Activated CD4-positive, alpha-beta T cell treated with anti-CD3 and anti-CD28 coated beads, Interleukin-10, Interleukin-2, amounts not matched to agents 100 ng/mL and 50 ng/mL, durations not matched to agents 16 hours and 8 hours (primary cell): ENCODE results near the gene FOXK2.

ENCODE experiments used
- DNase-seq: peaks from one replicate; pipeline ENCODE4 v3.0.0-alpha.2; 2020

FOXK2 gene

DNA sequence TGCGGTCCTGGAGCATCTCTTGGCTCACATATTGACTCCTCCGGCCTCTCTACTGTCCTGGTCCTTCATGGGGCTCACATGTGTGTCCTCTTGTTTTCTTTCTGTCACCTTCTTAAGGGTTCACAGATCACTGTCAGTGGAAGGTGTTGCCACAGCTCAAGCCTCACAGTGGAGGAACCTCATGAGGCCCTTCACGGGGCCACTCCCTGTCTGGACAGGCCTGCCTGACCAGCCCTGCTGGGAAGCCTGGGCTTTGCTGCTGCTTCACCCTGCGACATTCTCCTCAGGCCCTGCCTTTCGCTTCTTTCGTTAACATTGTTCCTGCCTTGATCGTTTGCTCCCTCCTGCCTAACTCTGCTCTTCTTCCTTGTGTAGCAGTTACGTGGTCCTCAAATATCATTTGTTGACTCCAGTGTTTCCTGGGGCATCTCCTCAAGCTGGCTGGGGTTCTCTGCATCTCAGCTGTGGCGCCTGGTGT, 72.8 kb downstream of the FOXK2 start:
- no peak for DNase-seq

DNA sequence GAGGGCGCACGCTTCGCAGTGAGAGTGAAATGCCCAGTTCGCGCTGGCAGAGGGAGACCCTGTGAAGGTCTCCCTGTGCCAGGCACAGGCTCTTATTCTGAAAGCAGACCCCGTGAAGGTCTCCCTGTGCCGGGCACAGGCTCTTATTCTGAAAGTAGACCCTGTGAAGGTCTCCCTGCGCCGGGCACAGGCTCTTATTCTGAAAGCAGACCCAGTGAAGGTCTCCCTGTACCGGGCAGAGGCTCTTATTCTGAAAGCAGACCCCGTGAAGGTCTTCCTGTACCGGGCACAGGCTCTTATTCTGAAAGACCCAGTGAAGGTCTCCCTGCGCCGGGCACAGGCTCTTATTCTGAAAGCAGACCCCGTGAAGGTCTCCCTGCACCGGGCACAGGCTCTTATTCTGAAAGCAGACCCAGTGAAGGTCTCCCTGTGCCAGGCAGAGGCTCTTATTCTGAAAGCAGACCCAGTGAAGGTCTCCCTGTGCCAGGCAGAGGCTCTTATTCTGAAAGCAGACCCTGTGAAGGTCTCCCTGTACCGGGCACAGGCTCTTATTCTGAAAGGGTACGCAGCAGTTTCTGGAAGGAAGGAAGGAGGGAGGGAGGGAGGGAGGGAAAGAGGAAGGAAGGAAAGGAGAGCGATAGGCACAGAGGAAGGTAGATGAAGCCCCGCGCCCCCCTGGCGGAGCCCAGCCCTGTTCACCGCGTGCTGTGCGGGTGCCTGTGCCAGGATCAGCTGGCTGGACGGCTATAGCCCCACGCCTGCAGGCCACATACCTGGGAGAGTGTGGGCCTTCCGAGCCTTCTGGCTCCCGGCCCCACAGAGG, 73.4 kb downstream of the FOXK2 start:
- DNase-seq: peak; percentile 87

DNA sequence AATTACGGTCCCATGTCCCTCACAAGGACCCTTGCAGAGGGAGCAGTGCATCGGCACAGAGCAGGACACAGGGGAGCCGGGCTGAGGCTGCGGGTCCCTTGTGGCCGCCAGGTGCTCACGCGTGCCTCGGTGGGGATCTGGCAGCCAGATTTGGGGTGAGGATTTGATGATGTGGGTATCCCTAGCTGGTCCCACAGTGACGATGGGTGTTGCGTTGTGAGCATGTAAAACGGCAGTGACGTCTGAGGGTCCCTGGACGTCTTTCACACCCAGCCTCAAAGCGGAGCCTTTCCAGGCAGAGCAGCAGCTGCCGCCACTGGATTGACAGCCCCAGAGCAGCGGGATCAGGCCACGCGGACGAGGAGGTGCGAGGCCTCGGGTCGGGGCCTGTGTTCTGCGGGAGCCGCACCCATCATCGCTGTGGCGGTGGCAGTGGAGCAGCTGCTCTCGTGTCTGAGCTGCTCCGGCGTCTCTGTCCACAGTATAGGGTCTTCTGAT, 74.1 kb downstream of the FOXK2 start:
- DNase-seq: no peak

DNA sequence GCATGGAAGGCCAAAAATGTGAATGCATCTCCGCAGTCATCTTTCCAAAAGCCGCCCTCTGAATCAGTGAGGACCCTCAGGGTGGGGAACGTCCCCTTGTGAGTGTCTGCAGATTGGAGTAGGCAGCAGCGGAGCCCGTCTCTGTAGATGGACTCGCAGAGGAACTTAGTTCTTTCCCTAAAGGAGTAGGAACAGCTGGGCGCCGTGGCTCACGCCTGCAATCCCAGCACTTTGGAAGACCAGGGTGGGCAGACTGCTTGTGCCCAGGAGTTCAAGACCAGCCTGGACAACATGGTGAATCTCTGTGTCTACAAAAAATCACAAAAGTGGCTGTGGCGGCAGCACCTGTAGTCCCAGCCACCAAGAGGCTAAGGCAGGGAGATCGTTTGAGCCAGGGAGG, 75.0 kb downstream of the FOXK2 start:
- DNase-seq: no peak

DNA sequence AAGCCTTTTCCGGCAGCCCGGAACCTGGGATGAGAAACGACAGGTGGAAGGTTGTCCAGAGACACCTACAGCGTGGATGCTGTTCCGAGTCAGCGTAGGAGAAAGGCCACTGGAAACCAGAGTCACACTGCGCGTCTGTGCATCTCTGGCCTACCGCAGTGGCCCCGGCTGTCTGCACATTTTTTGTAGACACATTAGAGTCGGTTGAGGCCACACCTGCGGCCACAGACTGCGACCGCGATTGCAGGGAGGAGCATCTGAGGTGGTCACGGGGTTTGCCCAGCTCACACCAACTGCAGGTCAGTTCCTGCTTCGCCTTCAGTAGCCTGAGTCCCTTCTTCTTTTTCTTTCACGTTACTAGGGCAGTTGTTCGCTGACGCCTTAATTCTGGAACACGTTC, 76.4 kb downstream of the FOXK2 start:
- DNase-seq: no peak

DNA sequence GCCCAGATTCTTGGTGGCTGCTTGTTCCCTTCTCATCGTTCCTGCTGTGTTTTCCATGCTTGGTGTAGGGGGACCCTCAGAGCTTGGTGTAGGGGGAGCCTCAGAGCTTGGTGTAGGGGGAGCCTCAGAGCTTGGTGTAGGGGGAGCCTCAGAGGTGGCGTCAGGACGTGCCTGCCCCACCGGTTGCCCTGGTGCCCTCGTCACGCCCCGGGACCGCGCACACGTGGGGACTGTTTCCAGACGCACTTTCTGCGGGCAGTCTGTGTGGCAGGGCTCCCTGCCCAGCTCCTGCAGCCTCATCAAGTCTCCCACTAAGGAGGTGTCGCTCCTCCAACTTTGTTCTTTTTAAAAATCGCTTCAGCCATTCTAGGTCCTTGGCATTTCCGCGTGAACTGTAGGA, 76.8 kb downstream of the FOXK2 start:
- no peak for DNase-seq

DNA sequence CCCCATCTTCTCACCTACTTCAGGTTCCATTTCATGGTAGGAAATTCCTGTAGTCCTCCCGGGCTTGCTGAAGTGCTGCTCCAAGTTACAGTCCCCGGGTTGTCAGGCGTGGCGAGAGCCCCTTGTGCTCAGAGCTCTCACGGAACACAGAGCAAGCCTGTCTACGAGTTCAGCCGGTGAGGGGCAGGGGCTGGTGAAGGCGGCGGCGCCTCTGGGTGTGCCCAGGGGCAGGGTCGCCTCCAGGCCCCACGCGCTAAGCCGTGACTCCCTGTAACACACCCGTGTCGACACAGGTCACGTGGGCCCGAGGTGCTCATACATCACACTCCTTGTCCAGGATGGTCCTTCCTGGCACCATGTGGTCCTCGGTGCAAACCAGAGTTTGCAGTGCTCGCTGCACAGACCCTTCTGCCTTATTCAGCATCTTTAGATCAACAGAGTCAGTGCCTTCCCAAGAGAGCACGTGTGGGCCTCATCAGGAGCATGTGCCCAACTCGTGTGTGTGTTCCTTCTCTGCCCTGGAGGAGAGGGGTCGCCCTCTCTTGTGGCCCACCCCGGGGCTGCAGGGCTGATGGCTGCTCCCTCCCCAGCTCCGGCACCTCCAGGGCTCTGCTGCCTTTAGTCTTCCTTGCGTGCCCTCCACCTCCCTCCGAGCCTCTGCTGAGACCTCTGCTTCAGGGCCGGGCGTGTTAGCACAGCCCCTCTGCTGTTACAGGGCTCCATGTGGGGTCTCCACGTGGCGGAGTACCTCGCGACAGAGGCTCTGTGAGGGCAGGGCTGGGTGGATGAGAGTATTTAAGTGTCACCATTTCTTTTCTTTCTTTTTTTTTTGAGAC, 77.5 kb downstream of the FOXK2 start:
- DNase-seq: no peak

DNA sequence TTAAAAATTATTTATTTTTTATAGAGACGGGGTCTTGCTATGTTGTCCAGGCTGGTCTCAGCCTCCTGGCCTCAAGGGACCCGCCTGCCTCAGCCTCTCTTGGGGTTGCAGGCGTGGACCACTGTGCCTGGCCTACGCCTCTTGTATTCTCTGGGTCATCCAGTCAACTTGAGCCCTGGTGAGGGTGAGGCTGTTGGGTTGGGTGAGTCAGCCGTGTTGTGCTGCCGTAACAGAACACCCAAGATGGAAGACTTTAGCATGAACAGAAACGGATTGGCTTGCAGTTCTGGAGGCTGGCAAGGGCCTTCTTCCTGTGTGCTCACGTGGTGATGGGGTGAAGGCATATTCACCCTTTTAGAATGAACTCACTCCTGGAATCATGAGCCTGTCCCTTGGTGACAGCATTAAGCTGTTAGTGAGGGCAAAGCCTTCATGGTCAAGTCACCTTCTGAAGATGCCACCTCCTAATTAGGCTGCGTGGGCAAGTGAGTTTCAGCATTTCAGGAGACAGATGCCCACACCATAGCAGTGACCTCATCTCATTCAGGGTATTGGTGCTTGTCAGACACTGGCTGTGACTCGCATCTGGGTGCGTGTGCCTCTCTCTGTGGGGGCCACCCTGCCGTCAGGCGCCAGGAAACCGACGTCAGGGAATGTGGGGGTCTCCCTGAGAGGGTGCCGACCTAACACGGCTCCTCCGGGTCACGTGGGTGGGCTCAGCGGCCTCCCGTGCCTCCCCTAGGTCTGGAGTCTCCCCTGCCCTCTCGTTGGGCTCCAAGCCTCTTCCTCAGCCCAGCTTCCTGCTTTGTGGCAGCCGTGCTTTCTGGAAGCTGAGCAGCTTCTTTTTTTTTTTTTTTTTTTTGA, 79.0 kb downstream of the FOXK2 start:
- peak; percentile 22 for DNase-seq

DNA sequence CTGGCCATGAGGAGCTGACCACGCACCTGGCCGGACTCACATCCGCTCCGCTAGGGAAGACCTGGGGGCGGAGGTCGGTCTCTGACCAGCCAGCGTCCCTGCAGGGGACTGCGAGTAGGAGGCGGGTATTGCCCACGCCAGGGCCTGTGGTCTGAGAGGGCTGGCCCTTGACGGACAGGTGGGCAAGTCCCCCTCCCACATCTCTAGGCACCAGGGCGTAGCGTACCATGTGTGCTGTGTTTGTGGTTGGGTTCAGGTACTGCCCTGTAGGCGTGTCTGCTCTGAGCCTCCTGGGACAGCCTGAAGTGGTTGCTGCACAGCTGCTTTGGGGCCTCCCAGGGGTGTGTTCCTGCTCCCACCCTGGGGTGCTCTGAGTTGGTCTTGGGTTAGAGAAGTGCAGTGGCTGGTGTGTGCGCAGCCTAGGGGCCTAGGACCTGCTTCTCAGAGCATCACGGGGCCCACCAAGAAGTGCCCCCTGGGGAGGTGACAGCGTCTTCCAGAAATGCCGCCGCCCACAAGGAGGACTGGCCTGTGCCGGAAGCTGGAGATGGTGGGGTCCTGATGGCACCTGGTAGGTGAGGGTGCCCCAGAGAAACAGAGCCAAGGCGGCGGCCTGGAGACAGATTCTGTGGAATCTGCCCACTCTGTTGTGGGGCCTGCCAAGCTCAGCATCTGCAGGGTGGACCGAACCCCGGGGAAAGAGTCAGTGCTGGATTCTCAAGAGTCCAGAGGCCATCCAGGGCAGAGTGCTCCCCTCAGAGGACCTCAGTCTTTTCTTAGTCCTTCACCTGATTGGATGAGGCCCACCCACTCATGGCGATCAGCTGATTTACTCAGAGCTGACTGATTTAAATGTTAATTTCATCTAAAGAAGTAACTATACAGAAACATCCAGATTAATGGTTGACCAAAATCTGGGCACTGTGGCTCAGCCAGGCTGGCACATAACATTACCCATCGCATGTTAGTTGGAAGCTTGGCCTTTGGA, 80.4 kb downstream of the FOXK2 start:
- no peak for DNase-seq

DNA sequence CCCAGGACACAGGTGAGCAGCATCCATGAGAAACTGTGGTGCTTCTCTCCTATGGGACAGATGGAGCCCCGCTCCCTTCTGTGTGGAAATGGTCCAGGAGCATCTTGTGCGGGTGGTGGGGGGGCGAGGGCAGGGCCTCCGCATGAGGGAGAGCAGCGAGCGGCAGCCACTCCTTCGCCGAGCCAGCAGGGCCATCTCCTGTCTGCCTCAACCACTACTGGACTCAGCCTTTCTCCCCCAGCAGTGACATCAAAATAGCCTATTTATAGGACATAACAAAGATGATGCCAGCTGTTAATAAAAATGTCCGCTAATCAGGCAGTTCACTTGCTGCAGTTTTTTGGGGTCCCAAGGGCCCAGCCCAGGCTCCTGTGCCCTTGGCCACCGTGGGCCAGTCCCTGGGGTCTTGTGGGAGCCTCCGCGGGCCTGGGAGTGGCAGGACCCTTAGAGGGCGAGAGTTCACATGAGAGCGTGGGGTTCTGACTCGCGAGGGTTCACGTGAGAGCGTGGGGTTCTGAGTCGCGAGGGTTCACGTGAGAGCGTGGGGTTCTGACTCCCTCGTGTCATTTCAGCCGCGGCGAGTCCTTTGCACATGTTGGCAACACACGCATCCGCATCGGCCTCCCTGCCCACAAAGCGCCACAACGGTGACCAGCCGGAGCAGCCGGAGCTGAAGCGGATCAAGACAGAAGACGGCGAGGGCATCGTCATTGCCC, 81.4 kb downstream of the FOXK2 start:
- no peak for DNase-seq

DNA sequence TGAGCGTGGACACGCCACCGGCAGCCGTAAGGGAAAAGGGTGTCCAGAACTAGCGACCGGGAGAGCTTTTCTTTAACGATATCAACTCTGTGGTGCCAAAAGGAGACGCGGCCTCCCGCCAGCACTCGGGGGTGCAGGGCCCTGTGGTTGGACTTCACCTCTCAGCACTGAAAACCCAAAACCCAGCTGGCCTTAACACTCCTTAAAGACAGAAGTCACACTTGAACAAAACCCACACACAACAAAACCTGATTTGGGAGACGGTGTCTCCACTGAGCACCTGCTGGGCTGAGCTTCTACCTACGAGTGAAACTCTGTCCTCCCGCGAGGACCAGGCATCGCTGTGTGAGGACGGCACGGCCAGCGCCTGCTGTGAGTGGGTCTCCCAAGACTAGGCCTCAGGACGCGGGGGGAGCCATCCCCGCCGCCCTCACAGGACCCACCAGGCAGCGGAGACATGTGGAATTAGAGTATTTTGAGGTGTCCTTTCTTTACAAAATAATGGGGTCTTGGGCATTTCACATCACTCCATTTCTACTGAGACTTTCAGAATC, 82.0 kb downstream of the FOXK2 start:
- no peak for DNase-seq

DNA sequence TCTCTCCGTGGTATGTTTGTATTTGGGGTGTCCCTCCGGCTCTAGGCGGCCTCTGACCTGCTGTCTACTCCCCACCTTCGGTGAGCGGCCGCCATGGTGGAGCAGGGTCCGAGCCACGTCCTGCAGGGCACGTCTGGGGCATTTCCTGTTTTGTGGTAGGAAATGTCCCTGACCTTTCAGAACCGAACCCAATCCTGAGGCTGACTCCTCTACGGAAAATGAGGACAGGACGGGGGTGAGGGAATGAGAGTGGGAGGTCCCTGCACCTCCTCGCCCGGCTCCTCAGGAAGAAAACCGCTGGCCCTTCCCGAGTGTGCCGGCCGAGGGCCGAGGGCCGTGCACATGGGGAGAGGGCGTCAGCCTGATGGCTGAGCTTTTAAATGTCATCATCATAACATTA, 83.0 kb downstream of the FOXK2 start:
- DNase-seq: no peak

DNA sequence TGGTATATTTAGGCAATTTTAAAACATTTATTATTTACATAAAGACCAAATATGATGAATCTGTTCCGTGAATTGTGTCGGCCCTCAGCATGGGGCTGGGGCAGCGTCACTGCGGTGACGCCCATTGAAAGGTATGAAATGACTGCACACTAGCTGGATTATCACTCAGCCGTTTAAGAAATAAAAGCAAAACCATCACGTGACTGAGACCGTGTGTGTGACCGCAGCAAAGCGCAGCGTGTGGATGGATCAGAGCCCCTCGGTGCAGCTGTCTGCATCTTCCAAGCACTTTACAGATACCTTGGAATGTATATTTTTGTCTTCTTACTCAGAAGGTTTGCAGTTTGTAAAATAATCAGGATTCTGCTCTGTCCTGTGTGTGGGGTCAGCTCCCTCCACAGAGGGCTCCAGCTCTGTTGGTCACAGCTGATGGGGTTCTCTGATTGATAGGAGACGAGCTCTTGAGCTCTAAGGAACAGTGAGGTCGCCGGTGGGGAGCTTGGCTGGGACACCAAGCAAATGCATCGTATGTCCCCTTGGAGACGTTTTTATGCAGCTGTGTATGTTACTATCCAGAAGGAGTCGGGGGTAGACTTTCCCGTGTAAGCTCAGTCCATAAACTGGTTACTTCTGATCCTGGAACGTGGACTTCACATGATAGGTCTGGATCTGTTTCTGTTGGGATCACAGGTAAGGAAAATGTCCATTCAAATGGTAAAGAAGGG, 83.6 kb downstream of the FOXK2 start:
- DNase-seq: peak; percentile 27

DNA sequence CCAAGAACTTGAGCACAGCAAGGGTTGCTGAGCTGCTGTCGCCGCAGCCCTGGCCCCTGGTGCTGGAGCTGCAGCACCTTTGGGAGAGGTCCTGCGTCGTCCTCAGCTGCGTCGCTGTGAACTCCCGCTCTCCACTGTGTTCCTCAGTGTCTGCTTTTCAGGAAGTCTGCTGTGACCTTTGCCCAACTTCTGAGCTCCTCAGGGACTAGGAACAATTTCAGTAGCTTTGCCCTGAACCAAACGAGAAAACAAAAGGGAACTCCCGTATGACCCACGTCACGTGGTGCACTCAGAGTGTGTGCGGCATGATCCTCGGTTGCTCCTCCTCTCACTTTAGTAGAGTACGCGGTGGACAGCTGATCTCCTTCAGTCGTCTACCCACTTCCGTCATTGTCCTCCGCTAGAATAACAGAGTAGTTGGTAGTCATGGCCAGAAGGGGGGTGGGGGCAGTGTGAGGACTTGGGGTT, 84.5 kb downstream of the FOXK2 start:
- DNase-seq: peak; percentile 32

DNA sequence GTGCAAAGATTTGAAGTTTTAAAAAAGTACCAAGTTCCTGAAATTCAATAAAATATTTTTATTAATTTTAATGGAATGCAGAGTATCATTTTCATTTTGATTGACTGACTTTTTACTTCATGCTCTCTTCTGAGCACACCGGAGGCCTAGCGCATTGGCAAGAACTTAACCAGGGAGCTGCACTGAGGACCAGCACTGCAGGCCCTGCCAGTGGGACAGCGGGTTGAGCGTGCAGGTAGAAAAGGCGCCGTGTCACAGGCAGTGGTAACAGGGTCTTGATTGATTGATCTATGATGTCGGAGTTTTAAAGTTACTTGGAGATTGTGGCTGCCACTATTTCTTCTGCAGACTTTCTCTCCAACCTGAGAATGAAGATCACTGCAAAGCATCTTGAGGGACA, 85.0 kb downstream of the FOXK2 start:
- no peak for DNase-seq

DNA sequence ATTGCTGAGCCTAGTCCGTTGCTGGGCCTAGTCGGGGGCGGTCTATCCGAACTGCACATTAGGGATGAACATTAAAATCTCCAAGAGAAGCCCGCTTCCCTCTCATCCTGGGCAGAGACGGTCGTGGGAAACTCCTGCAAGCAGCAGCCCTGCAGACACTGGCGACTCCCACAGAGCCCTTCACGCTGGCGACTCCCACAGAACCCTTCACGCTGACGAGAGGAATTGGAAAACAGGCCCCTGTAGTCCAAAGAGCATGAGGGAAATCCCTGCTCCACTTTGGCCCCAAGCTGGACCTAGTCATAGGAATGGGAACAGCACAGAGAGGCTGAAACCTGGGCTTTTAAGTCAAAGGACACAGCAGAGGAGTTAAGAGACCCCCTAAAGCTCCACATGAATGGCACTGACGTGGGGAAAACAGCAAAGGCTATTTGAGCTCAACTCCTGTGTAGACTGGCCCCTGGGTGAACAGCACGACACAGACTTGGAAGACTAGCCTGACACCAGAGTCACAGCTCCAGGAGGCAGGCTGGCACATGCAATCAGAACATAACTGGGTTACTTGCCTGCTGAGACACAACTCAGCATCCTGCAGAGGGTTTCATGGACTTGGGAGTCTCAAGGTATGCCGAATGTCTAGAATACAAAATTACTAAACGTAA, 86.5 kb downstream of the FOXK2 start:
- DNase-seq: no peak

DNA sequence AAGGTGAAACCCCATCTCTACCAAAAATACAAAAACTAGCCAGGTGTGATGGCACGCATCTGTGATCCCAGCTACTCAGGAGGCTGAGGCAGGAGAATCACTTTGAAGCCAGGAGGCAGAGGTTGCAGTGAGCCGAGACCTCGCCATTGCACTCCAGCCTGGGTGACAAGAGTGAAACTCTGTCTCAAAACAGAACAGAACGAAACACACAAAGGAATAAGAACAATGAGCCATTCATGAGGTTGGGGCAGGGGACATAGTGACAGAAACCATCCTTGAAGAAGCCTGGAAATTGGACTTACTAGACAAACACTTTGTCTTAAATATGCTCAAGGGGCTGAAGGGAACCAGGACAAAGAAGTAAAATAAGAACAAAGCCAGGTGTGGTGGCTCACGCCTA, 89.3 kb downstream of the FOXK2 start:
- DNase-seq: no peak

DNA sequence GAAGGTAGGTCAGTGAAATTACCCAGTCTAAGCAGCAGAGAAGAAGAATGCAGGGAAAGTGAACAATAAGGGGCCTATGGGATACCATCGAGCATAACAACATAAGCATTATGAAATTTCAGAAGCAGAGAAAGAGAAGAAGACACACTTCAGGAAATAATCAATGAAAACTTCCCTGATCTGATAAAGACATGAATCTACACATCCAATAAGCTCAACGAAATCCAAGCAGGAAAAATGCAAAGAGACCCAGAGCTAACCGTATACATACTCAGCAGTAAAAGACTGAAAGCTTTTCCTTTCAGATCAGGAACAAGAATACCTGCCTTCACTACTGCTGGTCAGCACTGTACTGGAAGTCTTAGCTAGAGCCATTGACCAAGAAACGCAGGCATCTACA, 90.1 kb downstream of the FOXK2 start:
- no peak for DNase-seq
